HG03135 (cell line): Measurements from ENCODE around the gene CCDC190.
A peak's percentile ranks its signal among the peaks of the same experiment; 100 is the strongest.
"Not testable (repeated sequence)": the region's sequence is repeated elsewhere in the genome, so short reads cannot be mapped to it uniquely, and the experiment has no call there.

ENCODE experiments used
- ATAC-seq: cut with Tn5 transposase; IDR thresholded peaks from one replicate; pipeline ENCODE4 v1.9.1; 2021; ENCODE audit warnings: mild to moderate bottlenecking, moderate library complexity; ENCODE audit not compliant: unreplicated experiment

Gene CCDC190

DNA sequence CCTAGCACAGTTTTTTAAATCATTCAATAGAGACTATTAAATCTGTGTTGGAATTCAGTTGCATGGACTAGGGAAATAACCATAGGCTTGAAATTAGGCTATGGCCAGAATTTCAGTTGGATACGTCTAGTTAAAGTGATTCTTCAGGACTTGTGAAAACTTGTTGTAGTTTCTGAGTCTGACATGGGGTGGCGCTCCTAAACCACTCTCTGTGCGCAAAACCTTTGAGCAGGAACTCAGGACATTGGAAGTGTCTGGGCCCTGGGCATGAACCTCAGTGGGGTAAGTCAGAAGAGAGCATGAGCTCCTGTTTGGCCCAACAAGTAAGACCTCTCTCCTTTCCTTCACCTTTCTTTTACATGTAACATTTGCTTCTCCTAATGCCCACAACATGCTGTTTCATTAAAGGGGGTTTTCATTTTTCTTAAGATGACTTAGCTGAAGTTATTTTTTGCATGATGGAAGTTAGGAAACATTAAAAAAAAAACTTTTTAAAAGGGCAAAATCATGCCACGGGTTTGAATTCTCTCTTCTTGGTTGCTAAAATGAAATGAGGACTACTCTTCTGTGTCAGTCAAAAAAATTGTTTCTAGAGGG, 17.1 kb upstream of the CCDC190 start:
- no peak for ATAC-seq

DNA sequence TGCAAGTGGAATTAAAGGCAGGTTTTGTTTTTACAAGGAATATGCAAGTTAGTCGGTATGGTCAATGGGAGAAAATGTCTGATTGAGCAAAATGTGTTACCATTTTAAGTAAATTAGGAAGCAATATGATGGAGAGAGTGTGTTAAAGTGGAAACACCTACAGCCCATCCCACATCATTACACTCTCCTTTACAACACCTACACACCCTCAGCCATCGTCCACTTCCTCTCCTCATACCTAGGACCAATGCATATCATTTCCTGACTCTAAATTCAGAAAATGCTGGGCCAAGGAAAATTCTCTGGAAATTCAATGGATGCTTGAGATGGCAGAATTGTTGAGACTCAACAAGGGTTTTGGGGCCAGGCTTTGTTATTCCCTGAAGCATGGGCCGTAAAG, 16.4 kb upstream of the CCDC190 start:
- ATAC-seq: no peak

DNA sequence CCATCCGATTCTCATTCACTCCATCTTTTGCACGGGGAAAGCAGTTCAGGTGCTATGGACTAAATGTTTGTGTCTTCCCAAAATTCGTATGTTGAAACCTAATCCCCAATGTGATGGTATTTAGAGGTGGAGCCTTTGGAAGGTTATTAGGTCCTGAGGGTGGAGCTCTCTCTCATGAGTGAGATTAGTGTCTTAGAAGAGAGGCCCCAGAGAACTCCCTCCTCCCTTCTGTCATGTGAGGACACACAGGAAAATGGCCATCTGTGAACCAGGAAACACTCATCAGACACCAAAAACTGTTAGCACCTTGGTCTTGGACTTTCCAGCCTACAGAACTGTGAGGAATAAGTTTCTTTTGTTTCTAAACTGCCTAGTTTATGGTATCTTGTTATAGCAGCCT, 15.8 kb upstream of the CCDC190 start:
- no peak for ATAC-seq

DNA sequence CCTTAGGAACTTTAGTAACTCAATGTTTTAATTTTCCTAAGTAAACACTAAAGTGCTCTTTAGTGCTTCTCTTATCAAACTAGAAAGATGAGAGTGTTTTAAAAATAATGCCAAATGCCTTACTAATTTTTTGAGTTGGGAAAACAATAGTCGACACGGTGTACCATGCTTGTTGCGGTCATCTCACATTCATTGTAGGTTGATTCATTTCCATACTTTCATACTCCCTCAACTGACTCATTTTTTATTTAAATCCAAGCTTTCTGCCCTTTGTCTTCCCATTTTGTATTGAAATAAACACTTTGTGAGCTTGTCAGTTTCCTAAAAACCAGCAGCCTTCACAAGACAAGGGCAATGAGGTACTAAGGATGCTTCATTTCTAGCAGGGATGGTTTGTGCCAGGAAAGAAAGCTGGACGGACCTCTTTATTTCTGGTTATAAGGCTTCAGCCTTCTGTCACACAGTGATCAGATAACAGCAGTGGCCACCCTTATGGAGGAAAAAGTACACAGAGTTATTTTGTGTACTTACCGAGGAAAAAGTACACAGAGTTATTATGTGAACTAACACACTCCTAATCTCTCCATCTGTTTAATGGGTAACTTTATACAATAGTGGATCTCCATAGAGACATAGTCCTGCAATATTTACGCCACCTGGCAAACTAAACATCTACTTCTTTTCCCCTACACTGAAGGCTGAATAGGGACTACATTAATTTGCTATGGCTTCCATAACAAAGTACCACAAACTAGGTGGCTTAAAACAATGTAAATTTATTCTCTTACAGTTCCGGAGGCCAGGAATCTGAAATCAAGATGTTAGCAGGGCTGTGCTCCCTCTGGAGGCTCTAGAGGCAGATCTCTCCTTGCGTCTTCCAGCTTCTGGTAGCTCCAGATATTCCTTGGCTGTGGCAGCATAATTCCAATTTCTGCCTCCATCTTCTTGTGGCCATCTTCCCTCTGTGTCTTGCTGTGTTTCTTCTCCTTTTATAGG, 13.0 kb upstream of the CCDC190 start:
- ATAC-seq: no peak

DNA sequence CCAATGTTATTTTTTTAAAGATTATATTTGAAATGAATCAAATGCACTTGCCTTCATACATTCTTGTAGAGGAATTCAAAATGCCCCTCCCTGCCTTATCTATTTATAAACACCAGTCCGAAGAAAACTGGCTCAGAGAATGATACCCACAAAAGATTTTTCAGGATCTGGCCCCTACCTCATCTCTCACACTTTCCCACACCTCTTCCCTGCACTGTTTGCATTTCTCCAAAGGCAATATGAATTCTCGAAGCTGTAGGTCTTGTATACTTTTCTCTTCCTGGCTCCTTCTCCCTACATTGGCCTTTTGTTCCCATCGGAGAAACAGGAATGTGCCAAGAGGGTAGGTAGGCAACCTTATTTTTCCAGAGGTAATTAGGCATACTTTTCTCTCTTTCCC, 12.0 kb upstream of the CCDC190 start:
- ATAC-seq: no peak

DNA sequence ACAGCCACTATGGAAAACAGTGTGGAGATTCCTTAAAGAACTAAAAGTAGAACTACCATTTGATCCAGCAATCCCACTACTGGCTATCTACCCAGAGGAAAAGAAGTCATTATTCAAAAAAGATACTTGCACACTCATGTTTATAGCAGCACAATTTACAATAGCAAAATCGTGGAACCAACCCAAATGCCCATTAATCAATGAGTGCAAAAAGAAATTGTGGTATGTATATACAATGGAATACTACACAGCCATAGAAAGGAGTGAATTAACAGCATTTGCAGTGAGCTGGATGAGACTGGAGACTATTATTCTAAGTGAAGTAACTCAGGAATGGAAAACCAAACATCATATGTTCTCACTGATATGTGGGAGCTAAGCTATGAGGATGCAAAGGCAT, 10.4 kb upstream of the CCDC190 start:
- ATAC-seq: not testable (repeated sequence)

DNA sequence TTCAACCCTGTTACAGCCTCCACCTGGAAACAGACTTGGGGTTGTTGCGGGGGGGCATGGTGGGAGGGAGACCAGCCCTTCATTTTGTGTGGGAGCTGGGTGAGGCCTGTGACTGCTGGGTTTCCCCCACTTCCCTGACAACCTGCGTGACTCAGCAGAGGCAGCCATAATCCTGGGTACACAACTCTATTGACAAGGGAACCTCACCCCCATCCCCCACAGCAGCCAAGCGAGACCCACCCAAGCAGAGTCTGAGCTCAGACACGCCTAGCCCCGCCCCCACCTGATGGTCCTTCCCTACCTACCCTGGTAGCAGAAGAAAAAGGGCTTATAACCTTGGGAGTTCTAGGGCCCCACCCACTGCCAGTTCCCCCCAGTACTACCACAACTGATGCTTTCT, 8.0 kb upstream of the CCDC190 start:
- no peak for ATAC-seq

DNA sequence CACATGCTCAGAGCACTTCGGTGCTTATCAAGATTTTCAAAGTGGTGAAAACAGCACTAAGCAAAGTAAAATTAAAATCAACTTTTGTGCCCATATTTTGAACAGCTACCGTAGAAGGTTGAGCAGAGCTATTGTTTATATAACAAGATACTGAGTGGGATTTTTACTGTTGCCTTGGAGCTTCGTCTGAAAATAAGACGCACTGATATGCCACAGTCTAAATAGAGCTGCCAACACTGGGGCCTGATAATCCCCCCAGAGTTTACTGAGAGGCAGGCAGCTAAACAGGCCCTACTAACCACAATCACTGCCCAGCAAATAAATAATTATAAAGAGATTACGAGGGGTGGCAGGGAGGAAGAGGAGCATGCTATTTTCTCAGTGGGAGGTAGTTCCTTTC, 650 bp upstream of the CCDC190 start:
- no peak for ATAC-seq

DNA sequence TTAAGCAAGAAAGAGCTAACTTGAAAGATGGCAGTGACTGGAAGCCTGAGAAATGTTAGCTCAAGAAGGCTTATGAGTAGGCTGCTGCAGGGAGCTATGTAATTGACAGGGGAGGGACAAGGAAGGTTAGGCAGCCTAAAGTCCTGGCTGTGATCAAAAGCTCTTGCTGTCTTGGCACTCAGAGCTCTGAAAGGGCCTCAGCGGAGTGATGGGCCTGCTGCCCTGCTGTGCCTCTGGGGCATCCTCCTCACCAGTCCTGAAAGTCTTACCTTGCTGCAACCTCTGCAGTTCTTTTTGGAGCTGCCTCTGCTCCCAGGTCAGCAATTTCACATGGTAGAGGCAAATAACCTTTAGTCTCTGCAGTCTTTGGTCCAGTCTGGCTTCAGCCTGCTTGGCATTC, 1.8 kb downstream of the CCDC190 start:
- ATAC-seq: no peak

DNA sequence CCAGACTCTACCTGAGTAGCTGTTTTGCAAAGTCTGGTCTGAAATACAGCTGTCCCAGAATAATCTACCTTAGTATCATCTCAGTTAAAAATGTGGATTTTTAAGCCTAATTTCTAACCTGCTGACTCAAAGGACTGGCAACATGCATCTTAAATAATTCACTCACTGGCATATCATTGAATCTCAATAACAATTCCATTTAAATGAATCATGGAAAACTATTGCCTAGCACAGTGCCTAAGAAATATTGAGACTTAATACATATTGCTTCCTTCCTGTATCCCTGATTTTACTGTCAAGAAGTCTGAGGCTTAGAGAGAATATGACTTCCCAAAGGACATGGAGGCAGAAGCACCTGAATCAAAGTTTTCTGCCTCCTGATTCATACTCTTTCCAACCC, 3.1 kb downstream of the CCDC190 start:
- no peak for ATAC-seq

DNA sequence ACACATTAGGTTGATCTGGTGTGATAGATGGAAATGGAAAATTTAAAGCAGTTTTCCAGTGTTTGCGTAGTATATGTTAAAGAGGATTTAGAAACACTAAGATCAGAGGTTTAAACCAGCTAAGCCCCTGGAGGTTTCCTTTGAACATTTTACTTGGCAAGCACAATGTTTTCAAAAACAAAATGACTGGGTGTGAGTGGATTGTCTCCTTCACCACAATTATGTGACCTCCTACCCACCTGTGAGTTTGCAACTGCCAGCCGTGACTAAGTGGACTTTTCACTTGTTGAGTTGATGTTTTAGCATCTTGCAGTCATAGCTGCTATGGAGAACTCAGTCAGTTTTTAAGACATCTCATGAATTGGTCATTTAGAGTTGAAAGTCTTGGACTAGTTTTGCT, 4.7 kb downstream of the CCDC190 start:
- no peak for ATAC-seq

DNA sequence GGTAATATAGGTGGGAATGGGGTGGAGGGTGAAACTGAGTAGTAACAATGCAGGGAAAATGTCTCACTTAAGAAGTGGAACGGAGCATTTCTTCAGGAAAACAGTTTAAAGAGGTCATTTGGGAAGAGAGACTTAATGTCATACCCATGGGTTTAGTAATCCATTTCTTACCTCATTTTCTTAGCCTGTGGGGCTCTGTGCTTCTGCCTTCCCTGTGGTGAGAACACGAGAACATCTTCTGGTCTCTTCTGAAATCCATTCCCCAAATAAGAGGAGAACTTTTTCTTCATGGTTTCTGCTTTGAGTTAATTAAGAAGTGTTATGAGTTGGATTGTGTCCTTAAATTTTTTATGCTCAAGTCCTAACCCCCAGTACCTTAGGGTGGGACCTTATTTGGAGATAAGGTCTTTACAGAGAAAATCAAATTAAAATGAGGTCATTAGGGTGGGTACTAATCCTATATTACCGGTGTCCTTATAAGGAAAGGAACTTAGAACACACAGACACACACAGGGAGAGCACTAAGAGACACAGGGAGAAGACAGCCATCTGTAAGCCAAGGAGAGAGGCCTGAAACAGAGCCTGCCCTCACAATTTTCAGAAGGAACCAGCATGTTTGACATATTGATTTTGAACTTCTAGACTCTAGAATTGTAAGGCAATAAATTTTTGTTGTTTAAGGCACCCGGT, 5.4 kb downstream of the CCDC190 start:
- ATAC-seq: no peak

DNA sequence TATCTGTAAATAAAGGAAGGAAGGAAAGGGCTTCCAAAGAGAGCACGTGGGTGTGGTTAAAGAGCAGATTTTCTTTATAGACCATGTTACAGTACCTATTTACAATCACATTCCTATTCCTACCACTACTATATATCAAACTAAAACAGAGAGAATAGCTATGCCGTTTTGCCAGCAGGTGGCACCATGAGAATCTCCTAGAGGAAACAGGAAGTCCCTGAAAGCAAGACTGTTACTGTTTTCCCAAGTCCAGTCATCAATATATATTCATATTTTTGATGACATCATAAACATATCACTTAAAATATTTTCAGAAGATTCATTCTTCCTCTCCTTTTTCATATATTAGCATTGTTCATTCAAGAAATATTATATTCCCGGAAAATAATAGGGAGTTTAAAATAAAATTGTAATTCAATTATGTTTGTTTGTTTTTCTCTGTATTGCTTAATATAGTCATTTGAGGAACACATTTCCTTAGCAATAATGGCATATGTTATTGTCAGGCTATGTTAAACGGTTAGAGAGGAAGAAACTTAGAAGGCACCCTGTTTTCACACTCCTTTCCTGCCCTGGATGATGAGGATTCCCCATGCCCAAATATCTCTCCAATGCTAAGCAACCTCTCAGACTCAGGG, 6.6 kb downstream of the CCDC190 start:
- ATAC-seq: no peak

DNA sequence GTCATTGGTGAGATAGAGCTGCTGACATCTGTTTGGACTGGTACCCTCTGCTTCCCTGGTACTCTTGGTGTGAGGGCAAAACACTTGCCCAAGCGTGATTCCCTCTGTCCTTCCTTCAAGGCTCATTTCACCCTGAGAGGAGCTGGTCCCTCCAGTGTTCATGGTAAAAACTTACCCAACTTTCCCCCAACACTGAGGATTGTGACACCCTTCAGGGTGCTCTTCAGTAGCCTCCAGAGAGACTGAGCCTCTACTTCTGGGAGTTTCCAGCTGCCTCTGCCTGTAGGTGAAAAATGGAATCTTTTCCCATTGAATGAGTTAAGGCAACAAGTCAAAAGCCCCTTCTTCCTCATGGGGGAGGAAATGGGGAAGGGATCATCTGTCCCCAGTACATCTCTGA, 9.6 kb downstream of the CCDC190 start:
- ATAC-seq: no peak

DNA sequence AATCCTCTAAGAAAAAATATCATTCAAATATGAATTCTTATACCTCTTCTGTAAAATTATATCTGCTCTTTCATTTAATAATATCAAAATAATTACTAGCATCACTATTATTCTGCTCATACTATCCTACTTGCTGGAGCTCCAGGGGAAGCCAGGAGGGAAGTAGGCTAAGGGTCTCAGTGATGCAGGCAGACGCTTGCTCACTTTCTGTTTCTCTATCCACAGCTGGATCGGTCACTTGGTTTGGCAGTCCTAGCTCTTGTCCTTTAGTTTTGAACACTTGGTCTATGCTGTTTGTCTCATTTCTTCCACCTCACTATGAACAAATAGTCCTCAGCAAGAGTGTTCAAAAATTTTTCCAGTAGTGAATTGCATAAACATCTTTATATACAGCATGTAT, 11.3 kb downstream of the CCDC190 start:
- no peak for ATAC-seq

DNA sequence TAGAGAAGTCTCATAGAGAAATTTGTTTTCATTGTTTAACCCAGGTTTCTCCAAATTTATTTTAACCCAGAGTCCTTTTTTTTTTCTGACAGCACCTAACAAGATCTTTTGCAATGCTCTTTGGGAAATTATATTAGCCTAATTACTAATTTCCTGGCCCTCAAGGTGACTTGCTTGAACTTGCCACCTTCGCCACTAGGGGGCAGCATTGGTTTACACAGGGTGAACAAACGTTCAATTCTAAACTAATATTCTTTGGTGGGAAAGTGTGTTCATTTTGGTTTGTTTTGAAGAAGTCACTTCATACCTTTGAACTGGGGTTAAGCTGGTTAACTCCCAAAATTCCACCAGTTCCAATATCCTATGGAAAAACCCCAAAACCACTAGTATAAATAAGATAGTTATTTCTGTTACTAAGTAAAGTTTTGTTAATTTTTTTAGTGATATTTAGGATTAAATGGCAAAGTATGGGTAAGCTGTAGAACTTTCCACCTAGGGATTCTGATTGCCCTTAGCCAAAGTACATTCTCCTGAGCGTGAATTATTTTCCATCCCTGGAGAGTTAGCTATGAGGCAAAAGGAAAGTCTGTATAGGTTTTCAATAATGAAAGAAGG, 13.0 kb downstream of the CCDC190 start:
- peak; percentile 76 for ATAC-seq

DNA sequence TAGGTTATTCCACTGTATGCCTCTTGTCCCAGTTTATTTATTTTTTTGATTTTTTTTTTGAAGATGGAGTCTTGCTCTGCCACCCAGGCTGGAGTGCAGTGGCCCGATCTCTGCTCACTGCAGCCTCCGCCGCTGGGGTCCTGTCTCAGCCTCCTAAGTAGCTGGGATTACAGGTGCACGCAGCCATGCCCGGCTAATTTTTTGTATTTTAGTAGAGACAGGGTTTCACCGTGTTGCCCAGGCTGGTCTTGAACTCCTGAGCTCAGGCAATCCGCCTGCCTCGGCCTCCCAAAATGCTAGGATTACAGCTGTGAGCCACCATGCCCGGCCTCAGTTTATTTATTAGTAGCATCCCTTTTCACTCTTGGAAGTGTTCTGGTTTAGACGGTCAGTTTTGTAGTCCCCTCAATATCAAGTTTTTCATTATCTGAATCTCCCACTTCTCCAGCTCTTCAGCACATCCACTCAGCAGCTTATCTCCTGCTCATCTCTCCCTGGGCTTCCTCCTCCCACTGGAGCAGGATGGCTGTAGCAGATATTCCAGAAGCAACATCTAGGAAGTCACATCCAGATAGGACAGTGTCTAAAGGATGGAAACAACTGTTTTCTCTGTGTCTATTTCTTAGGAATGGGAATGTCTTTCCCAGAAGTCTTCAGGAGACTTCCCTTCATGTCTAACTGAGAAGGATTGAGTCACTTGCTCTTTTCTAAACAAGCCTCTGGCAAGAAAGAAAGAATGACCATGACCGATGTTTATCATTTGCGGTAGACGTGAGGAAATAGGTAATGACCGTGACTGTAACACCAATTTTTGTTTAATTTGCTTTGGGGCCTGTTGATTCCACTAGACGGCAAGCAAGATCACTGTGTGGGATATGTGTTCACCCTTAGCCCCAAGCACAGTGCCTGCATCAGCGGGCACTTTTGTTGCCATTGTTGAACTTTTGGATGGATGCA, 14.4 kb downstream of the CCDC190 start:
- ATAC-seq: no peak

DNA sequence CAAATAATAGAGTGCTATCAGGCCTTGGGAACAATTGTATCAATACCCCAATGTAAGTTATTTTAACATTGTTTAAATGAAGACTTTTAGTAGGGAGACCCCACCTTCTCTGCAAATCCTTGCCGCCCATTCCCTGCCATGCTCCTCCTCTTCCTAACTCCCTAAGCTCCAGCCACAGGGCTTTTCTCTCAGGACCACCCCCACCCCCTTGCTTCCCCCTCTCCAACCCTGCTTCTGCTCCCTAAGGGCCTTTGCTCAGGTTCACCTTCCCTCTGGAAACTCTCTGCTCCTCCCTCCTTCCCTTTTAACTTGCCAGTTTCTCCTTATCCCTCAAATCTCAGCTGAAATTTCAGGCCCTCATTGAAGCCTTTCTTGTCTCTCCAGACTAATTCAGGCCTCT, 16.8 kb downstream of the CCDC190 start:
- no peak for ATAC-seq

DNA sequence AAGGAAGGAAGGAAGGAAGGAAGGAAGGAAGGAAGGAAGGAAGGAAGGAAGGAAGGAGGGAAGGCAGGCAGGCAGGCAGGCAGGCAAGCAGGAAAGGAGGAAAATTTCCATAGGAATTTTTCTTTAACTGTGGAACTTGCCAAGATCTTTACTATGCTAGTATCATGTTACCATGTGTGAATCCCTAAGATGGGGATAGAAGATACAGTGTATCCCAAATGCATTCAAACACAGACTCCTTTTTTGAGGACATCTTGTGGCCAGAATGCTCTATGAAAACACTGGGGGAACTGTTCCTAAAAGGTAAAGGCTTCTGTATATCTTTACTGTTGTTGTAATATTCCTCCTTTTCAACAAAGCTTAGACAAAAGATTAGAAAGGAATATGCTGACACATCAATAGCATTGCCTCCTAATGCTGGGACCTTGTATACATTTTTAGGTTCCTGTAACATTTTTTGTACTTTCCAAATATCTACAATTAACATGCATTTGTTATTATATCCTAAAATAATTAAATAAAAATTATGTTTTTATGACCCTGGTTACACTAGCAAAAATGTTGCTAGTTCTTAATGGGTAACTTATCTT, 20.6 kb downstream of the CCDC190 start:
- ATAC-seq: no peak
